ENCODE data around the gene WDR17.

DNA sequence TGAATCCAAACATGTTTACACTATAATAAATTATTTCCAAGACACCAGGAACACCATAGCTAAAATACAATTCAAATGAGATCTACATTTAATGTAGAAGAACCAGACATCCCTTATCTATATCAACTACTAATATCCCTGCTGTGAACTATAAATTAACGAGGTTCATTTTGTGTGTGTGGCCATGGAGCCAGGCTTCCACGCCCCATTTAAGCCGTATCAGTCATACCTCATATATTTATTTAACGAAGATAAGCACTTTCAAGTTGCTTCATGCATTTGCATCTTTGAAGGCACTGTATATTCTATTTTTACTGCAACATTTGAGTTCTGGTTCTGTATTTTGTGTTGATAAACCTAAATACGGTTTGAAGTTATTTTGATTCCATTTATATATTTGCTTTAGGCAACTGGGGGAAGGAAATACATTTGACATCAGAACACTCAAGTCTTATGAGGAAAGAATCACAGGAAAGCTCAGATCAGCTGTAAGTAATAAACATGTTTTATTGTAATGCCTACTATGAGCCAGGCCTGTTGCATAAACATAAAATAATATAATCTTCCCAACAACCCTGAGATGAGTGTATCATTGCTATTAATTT lies 45.1 kb upstream of the WDR17 start:
- TF ChIP-seq CTCF (IDR thresholded peaks at IDR 0.05) (no peak), POLR2A (IDR thresholded peaks at IDR 0.05) (no peak), EP300 (IDR thresholded peaks at IDR 0.05) (no peak)
